ENCODE measurements around the gene GRIA1. TPM values are rescaled to one million over a fixed set of nuclear protein-coding genes. Genes with fewer than 3 reads are reported as not detected.

Gene GRIA1
- total and polyA plus RNA-seq, 8 donors = 2.9 to 20.2 (median 11.2) TPM

DNA sequence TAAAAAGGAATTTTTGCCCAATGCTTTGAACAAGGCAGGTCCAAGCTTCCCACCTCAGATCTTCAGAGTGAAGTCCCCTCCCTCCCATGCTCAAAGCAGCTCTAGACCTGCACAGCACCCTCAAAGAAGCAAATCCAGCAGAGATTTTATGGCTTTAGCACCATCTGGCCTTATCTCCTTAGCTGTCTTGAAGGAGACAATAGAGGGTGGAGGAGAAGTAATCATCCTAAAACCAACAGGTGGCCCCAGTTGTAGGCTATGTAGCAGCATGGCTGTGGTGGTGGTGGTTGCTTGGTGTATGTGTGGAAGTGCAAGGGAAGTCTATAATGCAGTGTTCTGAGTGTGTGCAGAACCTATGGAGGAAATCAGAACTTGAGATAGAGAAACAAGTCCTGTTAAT is 140.1 kb downstream of the GRIA1 start:
- TF ChIP-seq CTCF (IDR thresholded peaks at IDR 0.05) = no peak
- Histone ChIP-seq H3K27me3 (no peaks in the 10 kb centered on the region), H3K4me1 (peaks cover 3% of the 10 kb centered on the region in 2 donors), H3K36me3 (no peaks in the 10 kb centered on the region), H3K9me3 (no peaks in the 10 kb centered on the region), H3K27ac (no peak overlapping the region), H3K4me3 (no peak overlapping the region)
- intact Hi-C loops (cut with DNase I) = no loop called here
- ATAC-seq (no peak), DNase-seq (no peak)

GRCh38 chr5:153632748-153633290 is 142.3 kb downstream of the GRIA1 start:
- Histone ChIP-seq H3K4me1 (peaks cover 3% of the 10 kb centered on the region in 2 donors), H3K9me3 (no peaks in the 10 kb centered on the region), H3K27me3 (no peaks in the 10 kb centered on the region), H3K27ac (no peak overlapping the region), H3K36me3 (no peaks in the 10 kb centered on the region), H3K4me3 (no peak overlapping the region)
- TF ChIP-seq CTCF (IDR thresholded peaks at IDR 0.05) = no peak
- DNase-seq (no peak), ATAC-seq (no peak)
- intact Hi-C loops (cut with DNase I) = no loop called here

DNA sequence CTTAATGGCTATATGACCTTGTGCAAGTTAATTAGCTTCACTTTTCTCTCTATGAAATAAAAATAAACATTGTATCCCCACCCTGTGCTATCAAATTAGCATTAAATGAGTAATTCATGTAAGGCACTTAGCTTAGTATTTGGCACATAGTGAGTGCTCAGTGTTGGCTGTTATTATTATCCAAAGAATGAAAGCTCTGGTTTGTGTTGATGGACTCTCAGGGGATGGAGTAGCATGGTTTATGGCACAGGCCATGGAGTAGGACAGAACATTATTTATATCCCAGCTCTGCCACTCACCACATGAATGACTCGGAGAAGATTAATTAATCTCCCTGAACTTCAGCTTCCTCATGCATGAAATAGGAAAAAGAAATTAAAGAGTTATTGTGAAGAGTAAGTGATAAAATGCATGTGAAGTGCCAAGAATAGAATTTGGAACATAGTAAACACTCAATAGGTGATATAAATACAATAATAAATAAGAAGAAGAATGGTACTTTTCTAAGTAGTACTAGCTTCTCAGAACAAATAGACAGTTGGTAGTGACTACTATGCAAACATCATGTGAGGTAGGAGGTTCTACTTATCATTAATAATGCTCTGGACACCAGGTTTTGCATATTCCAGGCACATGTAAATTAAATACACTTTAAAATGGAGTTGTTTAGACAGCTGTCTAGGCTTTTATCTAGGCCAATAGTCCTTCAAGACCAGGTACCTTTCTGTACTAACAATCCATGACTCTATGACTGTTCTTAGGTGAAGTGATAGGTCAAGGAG is 146.4 kb downstream of the GRIA1 start:
- no peaks in the 10 kb centered on the region for H3K9me3 ChIP-seq
- H3K27ac ChIP-seq = no peak overlapping the region
- intact Hi-C loops (cut with DNase I) = no loop called here
- H3K4me3 ChIP-seq = no peak overlapping the region
- H3K27me3 ChIP-seq = no peaks in the 10 kb centered on the region
- DNase-seq = no peak
- ATAC-seq = no peak
- no peaks in the 10 kb centered on the region for H3K36me3 ChIP-seq
- H3K4me1 ChIP-seq = peaks cover 0 to 3% of the 10 kb centered on the region in 2 donors
- no peak for TF ChIP-seq CTCF (IDR thresholded peaks at IDR 0.05)

DNA sequence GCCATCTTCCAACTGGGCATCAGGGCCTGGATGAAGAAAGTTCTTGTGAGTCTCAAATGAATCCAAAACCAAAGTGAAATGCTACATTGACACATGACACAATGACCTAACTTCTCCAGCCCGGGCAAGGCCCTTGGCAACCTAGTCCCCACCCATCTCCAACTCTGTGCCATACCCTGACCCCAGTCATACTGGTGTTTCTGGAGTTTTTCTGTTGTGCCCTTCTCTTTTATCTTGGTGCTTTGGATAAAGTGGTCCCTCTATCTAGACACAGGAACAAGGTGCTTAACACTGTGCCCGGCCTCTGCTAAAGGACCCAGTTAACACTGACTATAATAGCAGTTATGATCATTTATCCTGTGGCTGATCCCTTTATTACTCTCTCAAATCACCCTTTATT is 149.8 kb downstream of the GRIA1 start:
- peaks cover 0 to 3% of the 10 kb centered on the region in 2 donors for H3K4me1 ChIP-seq
- no peak for TF ChIP-seq CTCF (IDR thresholded peaks at IDR 0.05)
- DNase-seq (peak in 1 of 4 donors; percentile 3), ATAC-seq (no peak)
- no peaks in the 10 kb centered on the region for H3K9me3 ChIP-seq
- no peaks in the 10 kb centered on the region for H3K36me3 ChIP-seq
- H3K4me3 ChIP-seq = no peak overlapping the region
- intact Hi-C loops (cut with DNase I) = no loop called here
- H3K27me3 ChIP-seq = no peaks in the 10 kb centered on the region
- H3K27ac ChIP-seq = no peak overlapping the region

DNA sequence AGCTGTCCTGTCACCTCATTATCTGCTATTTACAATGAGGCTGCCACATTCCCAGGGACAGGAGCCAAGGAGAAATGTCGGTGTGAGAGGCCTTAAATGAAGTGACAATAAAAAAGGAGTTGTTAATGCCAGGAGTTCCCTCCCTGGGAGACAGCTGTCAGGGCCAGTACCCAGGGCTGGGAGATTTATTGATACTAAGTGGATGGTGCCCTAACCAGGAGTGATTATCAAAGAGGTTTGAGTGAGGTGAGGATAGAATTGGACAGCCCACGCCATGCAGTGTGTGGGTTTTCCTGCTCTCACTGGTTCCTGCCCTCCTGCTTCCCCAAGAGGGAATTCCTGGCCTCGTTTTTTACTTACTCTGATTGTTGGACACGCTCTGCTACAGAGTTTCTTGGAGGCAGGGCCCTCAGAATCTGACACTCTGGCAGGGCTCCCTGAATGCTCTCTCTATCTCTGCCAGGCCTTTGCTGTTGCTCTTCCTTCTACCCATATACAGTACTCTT is 150.8 kb downstream of the GRIA1 start:
- H3K27me3 ChIP-seq = no peaks in the 10 kb centered on the region
- no peak overlapping the region for H3K4me3 ChIP-seq
- ATAC-seq = peak; percentile 12
- DNase-seq = peak in 2 of 4 donors; percentile 69 to 70
- H3K4me1 ChIP-seq = peaks cover 0 to 3% of the 10 kb centered on the region in 2 donors
- intact Hi-C loops (cut with DNase I) = no loop called here
- H3K36me3 ChIP-seq = no peaks in the 10 kb centered on the region
- H3K9me3 ChIP-seq = no peaks in the 10 kb centered on the region
- no peak for TF ChIP-seq CTCF (IDR thresholded peaks at IDR 0.05)
- H3K27ac ChIP-seq = no peak overlapping the region
